ENCODE data around the gene PVALB. TPM values are rescaled to one million over a fixed set of nuclear protein-coding genes. Genes with fewer than 3 reads are reported as not detected.

The PVALB gene
- total and polyA plus RNA-seq, 2 of the 4 experiments (the other 2 are of a cell fraction): not detected

DNA sequence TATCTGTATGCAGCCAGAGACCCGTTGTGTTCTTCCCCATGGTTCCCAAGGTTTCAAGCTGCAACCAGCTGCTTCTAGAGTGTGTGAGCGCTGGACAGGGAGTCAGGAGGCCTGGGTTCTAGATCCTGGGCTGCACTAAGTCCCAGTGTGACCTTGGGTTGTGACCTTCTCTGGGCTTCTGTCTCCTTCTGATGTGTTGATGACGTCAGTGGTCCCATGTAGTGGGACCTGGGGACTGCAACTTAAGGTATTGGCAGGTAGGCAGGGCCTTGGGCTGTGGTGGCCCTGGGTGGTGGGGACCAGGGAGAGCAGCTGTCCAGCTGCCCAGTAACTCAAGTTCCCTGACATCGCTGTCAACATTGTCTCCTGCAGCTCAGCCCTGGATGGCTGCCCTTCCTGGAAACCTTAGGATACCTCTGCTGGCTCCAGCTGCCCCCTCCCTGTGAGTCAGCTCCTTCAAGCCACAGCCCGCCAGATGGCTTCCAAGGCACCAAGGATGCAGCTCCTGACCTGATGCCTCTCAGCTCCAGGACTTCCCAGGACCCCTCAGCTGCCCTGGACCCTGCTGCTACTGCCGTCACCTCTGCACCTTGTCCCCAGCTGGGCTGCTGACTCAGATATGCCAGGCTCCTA is 1.3 kb upstream of the PVALB start:
- no peak overlapping the region for H3K14ac ChIP-seq (replicated peaks; ENCODE audit: low read depth, low read length)
- no peaks in the 10 kb centered on the region for H3K9me1 ChIP-seq (ENCODE audit: insufficient read depth, low read length)
- H2AK5ac ChIP-seq (ENCODE audit: low read depth, low read length): no peak overlapping the region
- H2AK9ac ChIP-seq (replicated peaks; ENCODE audit: low read depth, low read length, poor library complexity): no peak overlapping the region
- H2BK120ac ChIP-seq (ENCODE audit: low read depth, low read length): no peak overlapping the region
- no peak overlapping the region for H3K4me3 ChIP-seq (ENCODE audit: insufficient read depth, low read depth, low read length)
- H3K23ac ChIP-seq (ENCODE audit: low read depth, low read length): no peak overlapping the region
- H3K9ac ChIP-seq (ENCODE audit: low read depth, low read length): no peak overlapping the region
- H2BK20ac ChIP-seq (ENCODE audit: low read depth, low read length): no peak overlapping the region
- POLR2A ChIA-PET (ENCODE audit: unreplicated experiment): no interaction called here
- H3K27me3 ChIP-seq (ENCODE audit: control insufficient read depth, insufficient read depth, low read length): peaks cover 85% of the 10 kb centered on the region
- intact Hi-C loops (cut with micrococcal nuclease): no loop called here
- H3K27ac ChIP-seq (ENCODE audit: insufficient read depth, low read length): no peak overlapping the region
- H3K79me1 ChIP-seq (ENCODE audit: low read depth in 1 of 2, low read length in 2 of 2): no peaks in the 10 kb centered on the region
- H3K36me3 ChIP-seq (ENCODE audit: control insufficient read depth, insufficient read depth, low read length): no peaks in the 10 kb centered on the region
- CTCF ChIA-PET: no interaction called here
- H3K56ac ChIP-seq (ENCODE audit: extremely low read depth, insufficient read depth, low read length): no peak overlapping the region
- no peak overlapping the region for H3K4me2 ChIP-seq (ENCODE audit: low read depth, low read length)
- no peaks in the 10 kb centered on the region for H4K20me1 ChIP-seq (ENCODE audit: insufficient read depth, low read length)
- no peak overlapping the region for H4K91ac ChIP-seq (ENCODE audit: insufficient read depth, low read depth, low read length)
- WGBS, 2 experiments (ENCODE audit: extremely low coverage in 2 of 2, insufficient read length in 1 of 2): 63% methylated on average over 4 of the region's 6 CpGs; no CpG with 5 or more reads in 1 of the 2 experiments
- dilution Hi-C loops (cut with HindIII; ENCODE audit: low sequenced_read_pairs, unreplicated experiment): no loop called here
- TF ChIP-seq RCOR1 (IDR thresholded peaks at IDR 0.05; ENCODE audit: insufficient replicate concordance, low read length): no peak
- no peak for TF ChIP-seq CHD1 (IDR thresholded peaks at IDR 0.05; ENCODE audit: low read depth, low read length)
- TF ChIP-seq USF2 (IDR thresholded peaks at IDR 0.05; ENCODE audit: low read depth, low read length): no peak
- no peak for TF ChIP-seq MAFK (IDR thresholded peaks at IDR 0.05; ENCODE audit: low read depth, low read length)
- no peak for TF ChIP-seq MXI1 (IDR thresholded peaks at IDR 0.05; ENCODE audit: borderline replicate concordance, low read depth, low read length)
- H2AFZ ChIP-seq (replicated peaks; ENCODE audit: low read length, poor library complexity): no peak overlapping the region
- H2BK15ac ChIP-seq (ENCODE audit: low read depth, low read length): no peak overlapping the region
- BruUV-seq (replicated peaks): no TSS peak
- H3K9me3 ChIP-seq (ENCODE audit: control insufficient read depth, insufficient read depth, low read length): no peaks in the 10 kb centered on the region
- no peak overlapping the region for H4K8ac ChIP-seq (ENCODE audit: low read depth in 2 of 2, low read length in 2 of 2)
- no peak overlapping the region for H4K5ac ChIP-seq (ENCODE audit: low read depth, low read length)
- in situ Hi-C loops (cut with MboI; ENCODE audit: low sequenced_read_pairs): no loop called here
- DNase-seq (no peak), ATAC-seq (ENCODE audit: low read depth) (no peak)
- H3K4ac ChIP-seq (ENCODE audit: low read depth, low read length): no peak overlapping the region
- H3K18ac ChIP-seq (ENCODE audit: low read depth, low read length): no peak overlapping the region
- no peak overlapping the region for H2BK5ac ChIP-seq (ENCODE audit: low read depth, low read length, poor library complexity, severe bottlenecking)
- H3K4me1 ChIP-seq (ENCODE audit: control insufficient read depth, insufficient read depth, low read length): no peaks in the 10 kb centered on the region
